Hippocampal formation (tissue), 2 donors: ENCODE data around the gene PDLIM5.
"Not testable (repeated sequence)": the region's sequence is repeated elsewhere in the genome, so short reads cannot be mapped to it uniquely, and the experiment has no call there.

Experiments
- DNase-seq, 2 donors: peaks; one replicate each; lab custom pipeline; 2025; lab: John Stamatoyannopoulos, UW

The PDLIM5 gene

DNA sequence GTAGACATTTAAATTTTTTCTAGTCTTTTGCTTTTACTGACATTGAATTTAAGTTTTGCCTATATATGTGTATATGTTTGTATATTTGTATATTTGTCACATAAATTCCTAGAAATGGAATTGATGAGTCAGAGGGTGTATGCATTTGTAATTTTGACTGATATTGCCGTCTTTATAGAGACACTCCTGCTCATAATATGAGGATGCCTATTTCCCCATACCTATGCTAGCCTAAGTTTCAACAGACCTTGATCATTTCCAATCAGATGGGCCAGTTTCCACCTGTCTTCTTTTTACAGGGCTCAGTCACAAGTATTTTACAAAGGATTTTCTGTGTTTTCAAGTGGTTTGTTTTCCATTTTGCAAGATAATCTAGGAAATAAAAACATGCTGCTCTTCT lies 10.8 kb downstream of the PDLIM5 start:
- no peak for DNase-seq

DNA sequence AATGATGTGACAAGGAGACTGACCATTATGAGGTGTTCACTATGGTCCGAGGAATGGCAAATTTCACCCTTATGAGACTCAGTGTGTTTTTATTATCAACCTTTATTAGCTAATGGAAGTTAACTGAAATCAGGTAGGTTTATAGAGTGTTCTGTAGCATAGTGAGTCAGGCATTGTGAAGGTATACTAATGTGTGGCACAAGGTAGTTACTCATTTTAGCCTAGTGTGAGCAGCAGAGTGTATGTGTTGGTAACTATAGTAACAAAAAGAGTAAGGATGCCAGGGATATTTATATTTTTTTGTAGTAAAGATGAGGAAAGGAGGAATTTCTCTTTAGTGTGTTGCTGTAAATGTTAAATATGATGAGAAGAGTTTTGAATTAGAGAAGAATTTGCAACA lies 12.0 kb downstream of the PDLIM5 start:
- no peak for DNase-seq

DNA sequence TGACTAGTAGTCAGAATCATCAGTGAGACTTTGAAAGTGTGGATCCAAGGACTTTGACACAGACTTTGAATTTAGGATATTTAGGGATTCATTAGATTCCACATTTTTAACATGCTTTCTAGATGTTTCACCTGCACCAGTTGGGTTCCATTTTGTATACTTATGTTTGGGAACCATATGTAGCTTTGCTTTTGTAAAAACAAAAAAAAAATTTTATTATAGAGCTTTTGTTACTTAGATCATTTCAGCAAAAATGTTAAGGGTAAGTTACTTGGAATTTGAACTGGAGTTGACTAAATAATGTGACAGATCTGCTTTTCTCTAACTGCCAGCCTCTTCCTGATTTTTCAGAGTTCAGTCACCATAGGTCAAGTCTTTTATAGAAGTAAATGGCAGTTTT lies 14.6 kb downstream of the PDLIM5 start:
- no peak for DNase-seq

DNA sequence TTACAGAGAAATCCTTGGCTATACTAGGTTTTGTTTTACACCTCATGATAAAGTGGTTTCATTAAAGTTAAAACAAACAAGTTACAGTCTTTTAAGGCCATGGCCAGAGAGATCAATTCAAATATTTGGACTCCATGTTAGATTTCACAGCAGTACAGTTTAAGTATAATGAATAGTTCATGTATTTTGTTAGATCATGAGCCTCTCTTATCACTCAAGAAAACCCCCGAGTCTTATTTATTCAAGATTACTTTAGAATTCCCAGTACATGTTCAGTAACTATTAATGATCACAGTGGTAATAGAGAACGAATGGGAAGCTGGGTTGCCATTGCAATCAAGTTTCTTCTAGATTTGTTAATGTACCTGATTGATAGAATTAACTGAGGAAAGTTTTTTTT lies 15.2 kb downstream of the PDLIM5 start:
- DNase-seq = no peak

DNA sequence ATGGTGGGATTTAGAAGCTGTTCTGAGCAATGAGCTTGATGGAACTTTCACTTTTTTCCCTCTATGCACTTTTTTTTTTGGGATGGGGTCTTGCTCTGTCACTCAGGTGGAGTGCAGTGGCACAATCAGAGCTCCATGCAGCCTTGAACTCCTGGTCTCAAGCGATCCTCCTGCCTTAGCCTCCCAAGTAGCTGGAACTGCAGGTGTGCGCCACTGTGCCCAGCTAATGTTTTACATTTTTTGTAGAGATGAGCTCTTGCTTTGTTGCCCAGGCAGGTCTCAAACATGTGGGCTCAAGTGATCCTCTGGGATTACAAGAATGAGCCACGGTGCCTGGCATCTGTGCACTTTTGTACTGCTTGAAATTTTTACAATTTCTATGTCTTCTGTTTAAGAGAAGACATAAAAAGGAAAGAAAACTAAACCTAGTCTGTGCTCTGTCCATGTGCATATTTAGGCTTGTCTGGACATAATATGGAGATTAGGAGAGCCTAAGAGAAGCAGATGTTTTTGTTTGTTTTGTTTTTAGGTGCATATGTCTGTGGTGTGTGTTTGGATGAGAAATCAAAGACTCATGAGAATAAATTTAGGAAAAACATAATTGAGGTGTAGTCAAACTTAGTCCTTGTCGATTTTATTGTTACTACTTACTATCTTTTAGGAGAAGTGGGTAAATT lies 16.5 kb downstream of the PDLIM5 start:
- DNase-seq = no peak

DNA sequence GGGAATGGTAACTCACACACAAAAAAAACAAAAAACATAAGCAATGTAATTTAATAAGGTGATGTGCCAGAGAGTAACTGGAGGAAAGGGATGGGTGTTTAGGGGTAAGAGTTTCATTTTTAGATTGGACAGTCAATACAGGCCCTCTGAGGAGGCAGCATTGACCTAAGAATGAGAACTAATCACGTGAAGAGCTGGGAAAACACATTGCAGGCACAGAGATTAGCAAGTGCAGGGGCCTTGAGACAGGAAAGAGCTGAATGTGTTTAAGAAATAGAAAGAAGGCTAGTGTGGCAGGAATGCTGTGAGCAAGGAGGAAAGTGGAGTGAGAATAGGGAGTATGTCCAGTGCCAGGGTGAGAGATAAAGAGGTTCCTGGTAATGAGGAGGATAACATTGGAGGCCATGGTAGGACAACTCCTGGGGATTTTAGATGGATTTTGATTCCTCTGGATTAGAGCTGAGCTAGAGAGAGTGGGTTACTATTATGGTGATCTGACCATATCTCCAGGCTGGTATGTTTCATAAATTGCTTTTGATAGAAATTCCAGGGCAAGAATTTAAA lies 17.6 kb downstream of the PDLIM5 start:
- DNase-seq = no peak

DNA sequence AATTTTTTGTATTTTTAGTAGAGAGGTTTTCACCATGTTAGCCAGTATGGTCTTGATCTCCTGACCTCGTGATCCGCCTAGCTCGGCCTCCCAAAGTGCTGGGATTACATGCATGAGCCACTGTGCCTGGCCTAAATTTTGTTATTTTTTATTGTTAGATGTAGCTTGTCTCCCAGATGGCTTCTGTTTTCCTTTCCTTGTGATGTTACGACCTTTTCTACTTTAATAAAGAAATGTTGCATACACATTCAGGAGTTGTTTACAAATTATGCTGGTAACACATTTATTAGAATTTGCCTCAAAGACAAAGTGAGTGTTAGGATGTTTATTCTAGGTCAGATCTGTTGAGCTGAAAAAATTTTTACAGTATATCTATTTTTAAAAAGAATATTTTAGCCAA lies 18.4 kb downstream of the PDLIM5 start:
- no peak for DNase-seq

DNA sequence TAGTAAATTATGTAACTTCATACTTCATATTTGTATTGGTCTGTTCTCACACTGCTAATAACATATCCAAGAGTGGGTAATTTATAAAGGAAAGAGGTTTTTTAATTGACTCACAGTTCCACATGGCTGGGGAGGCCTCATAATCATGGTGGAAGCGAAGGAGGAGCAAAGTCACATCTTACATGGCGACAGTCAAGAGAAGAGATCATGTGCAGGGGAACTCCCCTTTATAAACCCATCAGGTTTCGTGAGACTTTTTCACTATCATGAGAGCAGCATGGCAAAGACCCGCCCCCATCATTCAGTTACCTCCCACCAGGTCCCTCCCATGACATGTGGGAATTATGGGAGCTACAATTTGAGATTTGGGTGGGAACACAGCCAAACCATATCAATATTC lies 19.0 kb downstream of the PDLIM5 start:
- not testable (repeated sequence) for DNase-seq

DNA sequence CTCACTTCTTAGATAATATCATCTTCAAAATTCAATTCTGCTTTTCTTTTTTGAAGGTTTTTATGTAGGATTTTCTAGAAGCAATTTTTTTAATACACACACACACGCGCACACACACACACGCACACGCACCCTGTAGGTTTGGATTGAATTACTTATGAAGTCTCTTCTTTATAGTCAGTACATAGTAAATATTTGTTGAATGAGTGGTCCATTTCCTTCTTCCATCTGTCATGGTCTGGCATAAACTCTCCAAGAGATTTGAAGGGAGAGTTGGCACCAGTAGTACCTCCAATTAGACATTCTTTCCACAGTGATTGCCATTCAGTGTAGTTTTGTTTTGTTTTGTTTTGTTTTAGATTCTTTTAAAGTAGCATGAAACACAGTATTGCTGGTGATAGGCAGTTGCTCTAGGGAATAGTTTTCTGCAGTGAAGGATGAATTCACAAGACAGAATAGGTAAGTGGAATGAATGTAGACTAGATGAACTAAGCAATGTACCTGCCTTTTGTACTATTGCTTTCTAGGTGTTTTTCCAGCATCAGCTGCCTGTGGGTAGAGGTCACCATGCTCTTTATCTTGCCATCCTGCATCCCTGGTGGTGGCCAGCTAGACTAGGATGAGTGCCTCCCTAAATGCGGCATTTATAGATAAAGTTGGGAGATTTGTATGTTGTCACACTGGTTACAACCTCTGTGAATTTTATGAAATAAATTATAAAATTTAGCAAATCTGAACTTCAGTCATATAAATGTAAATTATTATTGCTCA lies 20.5 kb downstream of the PDLIM5 start:
- no peak for DNase-seq

DNA sequence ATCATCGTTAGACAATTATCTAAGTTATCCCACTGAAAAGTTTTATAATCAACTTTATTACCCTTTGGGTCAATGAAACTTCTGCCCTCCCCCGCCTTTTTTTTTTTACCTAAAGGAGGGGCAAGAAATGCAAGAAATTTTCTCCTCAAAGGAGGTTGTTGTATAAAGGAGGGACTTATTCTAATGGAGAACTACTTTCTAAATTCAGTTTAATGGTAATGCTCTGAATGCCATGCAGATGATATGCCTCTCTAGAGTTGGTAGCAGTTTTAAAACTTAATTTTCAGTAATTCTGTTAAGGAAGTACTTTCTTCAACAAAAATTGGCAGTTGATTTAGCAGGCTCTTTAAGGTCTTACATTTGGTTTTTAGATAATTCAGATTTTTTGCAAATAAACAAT lies 23.3 kb downstream of the PDLIM5 start:
- no peak for DNase-seq

DNA sequence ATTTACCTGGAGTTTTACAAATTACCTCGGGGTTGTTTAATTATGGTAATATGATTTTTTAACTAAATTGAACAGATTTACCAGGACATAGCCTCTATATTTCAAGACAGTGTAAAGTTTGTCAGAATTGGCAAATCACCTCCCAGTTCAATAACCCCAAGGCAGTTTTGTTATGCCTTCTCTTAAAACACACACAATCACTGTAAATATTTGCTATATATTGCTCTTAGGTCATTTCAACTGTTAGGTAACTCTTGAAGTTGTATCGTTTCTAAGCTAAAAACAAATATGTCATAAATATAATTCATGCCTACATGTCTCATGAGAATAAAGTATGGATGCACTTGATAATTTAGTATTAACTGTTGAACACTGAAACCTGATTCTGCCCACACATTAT lies 24.1 kb downstream of the PDLIM5 start:
- DNase-seq = no peak

DNA sequence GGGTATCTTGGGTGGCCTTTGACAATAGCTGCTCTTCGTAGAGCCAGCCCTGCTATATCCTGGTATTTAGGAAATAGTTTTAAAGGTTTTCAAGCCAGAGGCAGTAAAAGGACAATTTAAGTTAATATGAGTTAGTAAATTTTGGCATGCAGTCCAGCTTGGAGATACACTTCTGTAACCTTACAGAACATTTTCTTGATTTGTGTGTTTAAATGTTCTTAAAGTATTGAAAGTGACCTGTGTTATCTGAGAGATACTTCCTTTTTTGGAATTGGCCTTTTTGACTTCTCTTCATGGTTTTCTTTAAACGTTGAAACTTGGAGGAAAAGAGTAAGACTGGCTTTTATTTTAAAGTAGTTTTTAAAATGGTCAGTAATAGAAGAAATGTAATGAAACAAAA lies 25.5 kb downstream of the PDLIM5 start:
- DNase-seq = no peak

DNA sequence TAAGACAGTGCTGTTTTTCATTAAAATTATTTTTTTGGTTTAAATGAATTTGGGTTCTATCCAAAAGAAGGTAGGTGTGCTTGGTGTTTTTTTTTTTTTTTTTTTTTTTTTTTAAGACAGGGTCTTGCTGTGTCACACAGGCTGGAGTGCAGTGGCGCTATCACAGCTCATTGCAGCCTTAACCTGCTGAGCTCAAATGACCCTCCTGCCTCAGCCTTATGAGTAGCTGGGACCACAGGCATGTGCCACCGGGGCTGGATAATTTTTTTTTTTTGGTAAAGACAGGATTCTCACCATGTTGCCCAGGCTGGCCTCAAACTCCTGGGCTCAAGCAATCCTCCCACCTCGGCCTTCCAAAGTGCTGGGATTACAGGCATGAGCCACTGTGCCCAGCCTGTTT lies 27.1 kb downstream of the PDLIM5 start:
- not testable (repeated sequence) for DNase-seq

DNA sequence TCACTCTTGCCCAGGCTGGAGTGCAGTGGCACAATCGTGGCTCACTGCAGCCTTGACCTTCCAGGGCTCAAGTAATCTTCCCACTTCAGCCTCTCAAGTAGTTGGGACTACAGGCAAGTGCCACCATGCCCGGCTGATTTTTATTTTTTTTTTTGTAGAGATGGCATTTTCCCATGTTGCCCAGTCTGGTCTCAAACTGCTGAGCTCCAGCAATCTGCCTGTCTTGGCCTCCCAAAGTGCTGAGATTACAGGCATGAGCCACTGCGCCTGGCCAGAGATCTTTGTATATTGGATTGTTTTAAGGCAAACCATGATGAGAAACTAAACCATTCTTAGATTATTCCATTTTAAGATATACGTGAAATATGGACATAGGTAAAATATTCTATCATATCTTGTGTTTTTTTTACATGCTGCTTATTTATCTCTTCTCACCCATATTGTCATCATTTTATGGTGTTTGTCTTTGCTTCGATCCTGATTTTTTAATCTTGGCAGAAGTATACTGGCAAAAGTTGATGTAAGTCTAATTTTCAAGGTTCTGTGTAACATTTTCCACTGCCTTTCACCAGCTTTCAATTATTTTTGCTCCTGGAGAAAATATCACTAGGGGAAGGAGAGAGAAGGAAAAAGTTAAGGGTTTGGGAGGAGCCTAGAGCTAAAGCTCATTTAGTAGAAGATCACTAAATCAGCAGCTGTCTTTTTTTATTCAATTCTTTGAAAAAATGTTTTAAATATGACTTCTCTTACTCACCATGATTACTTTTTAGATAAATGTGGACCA lies 27.8 kb downstream of the PDLIM5 start:
- no peak for DNase-seq

DNA sequence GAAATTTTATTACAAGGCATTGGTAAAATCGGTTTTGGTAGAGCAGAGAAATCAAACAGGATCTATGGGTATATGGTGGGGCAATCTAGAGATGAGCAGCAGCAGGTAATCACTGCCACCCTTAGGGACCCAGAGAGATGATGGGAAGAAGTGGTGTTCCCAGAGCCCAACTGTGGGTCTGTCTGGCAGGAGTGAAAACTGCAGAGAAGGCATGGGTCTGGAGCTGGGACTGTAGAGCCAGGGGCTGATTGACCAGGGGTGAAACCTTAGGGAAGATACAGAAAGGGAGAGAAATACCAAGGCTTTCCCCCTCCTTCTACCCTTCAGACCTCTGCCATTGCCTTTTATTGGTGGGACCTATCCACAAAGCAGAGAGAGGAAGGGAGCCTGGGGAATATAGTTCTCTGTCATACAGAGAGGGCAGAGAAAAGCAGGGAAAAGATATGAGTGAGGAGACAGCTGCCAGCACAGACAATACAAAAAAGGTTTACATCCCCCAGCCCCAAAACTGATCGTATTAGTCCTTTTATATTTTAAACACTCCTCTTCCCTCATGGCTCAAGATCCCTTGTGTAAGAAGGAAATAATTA lies 28.7 kb downstream of the PDLIM5 start:
- DNase-seq = no peak

DNA sequence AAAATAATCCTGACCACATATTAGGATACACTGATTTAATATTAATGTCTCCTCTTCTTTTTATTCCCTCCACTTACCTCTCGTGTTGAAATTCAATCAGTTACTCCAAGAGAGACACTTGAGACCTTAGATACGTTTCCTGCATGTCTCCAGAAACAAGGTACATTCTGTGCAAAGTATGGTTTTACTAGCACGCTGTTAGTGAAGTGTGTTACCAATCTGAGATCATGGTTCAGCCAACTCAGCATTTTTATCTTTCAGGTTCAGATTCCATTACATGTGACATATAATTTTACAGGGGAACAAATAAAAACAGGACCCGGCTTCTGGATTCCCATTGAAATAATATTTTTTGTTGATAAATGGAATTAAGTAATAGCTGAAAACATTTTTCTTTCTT lies 32.2 kb downstream of the PDLIM5 start:
- DNase-seq = no peak

DNA sequence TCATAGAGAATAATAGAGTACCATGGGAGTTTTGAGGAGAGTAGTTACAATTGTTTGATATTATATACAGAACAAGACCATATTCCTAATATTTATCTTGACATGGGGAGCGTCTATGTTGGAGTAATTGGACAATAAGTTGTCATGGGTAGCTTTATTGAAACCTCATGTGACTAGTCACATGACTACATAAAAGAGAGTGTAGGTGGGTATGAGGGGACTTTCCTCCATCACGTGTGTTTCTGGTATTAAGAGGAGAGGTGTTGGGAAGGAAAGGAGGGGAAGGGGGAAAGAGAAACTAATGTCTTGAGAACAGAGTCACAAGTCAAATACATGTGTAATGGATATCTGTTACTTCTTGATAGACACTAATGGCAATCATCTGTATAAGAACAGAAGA lies 33.1 kb downstream of the PDLIM5 start:
- DNase-seq = no peak

DNA sequence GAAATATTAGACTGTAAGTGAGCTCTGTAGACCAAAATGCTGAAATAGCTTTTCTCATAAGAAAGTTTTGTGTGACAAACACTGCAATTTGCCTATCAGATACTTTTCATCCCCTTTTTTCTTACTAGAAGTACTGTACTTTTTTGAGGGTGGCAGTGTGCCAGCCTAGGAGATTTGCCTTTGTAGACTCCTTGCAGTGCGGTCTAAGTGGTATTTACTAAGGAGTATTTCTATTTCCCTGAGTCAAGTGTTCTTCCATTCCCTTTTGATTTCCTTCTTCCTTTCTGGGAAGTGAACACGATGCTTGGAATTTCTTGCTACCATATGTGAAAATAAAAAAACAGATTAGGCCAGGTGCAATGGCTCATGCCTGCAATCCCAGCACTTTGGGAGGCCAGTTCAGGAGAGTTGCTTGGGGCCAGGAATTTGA lies 34.6 kb downstream of the PDLIM5 start:
- DNase-seq = no peak

DNA sequence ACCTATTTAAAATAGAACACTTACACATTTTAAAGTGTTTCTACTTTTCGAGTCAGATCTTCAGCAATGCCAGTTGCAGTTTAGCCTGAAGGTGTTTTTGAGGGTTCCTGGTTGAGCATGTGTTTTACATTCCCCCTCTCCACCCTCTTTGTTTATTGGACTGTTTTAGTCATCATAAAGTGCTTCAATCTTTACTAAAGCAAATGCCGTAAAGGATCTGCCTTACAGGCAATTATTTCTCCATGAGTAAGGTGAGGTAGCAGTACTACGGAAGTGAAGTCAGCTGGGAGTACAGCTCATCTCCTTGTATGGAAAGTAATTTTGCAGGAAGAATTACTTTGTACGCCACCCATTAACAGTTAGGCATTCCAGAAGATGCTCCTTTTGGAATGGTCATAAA lies 36.9 kb downstream of the PDLIM5 start:
- no peak for DNase-seq

DNA sequence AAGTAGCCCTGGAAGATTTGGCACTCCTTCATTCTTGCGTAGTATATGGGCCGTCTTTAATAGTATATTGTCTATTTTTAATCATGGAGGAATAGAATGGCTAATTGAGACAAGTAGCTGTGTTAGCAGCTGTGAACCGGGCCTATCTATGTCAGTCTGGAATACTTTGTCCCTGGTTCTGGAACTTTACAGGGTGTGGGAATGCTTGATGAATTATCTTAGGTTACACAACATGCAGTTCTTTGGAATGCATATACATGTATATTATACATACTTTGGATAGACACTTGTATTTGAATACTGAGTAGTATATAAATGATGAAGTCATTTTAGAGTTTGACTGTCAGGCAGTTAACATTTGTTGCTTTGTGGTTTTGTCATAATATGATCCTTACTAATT lies 37.4 kb downstream of the PDLIM5 start:
- no peak for DNase-seq

DNA sequence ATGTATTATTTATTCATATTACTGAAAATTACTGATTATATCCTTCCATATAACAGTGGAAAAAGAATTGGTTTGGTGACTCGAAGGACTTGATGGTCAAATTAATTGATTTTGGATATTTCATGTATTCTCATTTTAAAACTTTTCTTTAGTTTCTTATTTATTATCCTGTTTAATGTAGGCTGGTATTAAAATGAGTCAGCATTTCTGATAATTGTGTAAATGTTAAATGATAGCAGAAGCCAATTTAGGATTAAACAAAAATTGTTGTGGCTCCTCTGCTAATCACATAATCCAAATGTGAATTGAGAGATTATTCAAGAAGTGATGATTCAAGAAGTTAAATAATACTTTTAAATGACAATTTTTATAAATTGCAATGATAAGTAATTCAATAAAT lies 38.7 kb downstream of the PDLIM5 start:
- DNase-seq = no peak

DNA sequence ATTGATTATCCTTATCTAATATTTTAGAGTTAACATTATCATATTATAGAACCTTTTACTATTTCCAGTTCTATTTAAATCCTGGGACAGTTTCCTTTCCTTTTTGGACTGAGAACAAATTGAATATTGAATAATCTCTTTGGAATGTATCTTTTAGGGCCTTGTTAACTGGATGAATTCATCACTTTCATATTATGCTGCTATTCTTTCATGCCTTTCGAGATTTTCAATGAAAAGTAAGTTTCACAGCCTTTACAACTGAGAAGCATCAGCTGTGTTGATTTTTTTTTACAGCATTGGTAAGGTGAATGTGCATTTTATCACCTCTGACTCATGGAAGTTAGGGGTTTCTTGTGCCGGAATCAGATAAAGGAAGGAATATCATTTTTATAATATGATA lies 39.6 kb downstream of the PDLIM5 start:
- DNase-seq = no peak
